Fibroblast of lung (primary cell): ENCODE results near the gene CEP120. TPM values are rescaled to one million over a fixed set of nuclear protein-coding genes. Genes with fewer than 3 reads are reported as not detected.

Experiments used
- DNase-seq, 2 donors: peaks; one replicate each; pipeline versions ENCODE4 v3.0.0 to v3.0.0-alpha.2; 2010; ENCODE audit warnings: low read depth in 2 of 2
- H2AFZ ChIP-seq: 2 replicates; pipeline ENCODE4 v1.5.1; 2012; ENCODE audit warnings: low read length, control low read depth, inconsistent platforms
- H3K27ac ChIP-seq: 2 replicates; pipeline ENCODE4 v1.5.1; 2011; ENCODE audit warnings: low read length, control low read depth; ENCODE audit not compliant: insufficient read depth
- H3K27me3 ChIP-seq: 2 replicates; pipeline ENCODE4 v1.5.1; 2011; ENCODE audit warnings: mild to moderate bottlenecking, low read length; ENCODE audit not compliant: control insufficient read depth, insufficient read depth
- H3K36me3 ChIP-seq: 2 replicates; pipeline ENCODE4 v1.5.1; 2011; ENCODE audit warnings: low read length; ENCODE audit not compliant: control insufficient read depth, insufficient read depth
- H3K4me1 ChIP-seq: 2 replicates; pipeline ENCODE4 v1.5.1; 2011; ENCODE audit warnings: low read length; ENCODE audit not compliant: control insufficient read depth, insufficient read depth; ENCODE audit errors: extremely low read depth
- H3K4me2 ChIP-seq: 2 replicates; pipeline ENCODE4 v1.5.1; 2011; ENCODE audit warnings: low read length, control low read depth; ENCODE audit not compliant: insufficient read depth; ENCODE audit errors: extremely low read depth
- H3K4me3 ChIP-seq, 4 experiments: fragments of 200-600 bp in 1 of 4; sonication (generic) in 1 of 4; replicated peaks in 1 of 4; 2 replicates each; pipeline ENCODE4 v1.5.1; 2011 to 2016; ENCODE audit warnings: low read length in 4 of 4, low read depth in 3 of 4, mild to moderate bottlenecking in 3 of 4, control low read depth in 2 of 4, inconsistent platforms in 1 of 4, mixed read lengths in 1 of 4; ENCODE audit not compliant: insufficient read depth in 1 of 4; ENCODE audit errors: control extremely low read depth in 1 of 4
- H3K79me2 ChIP-seq: 2 replicates; pipeline ENCODE4 v1.5.1; 2012; ENCODE audit warnings: mild to moderate bottlenecking, low read length, inconsistent platforms; ENCODE audit not compliant: control insufficient read depth, insufficient read depth
- H3K9ac ChIP-seq: 2 replicates; pipeline ENCODE4 v1.5.1; 2011; ENCODE audit warnings: mild to moderate bottlenecking, low read length, control low read depth; ENCODE audit not compliant: insufficient read depth
- H3K9me3 ChIP-seq: 2 replicates; pipeline ENCODE4 v1.5.1; 2012; ENCODE audit warnings: low read depth, low read length; ENCODE audit not compliant: control insufficient read depth, insufficient read depth
- H4K20me1 ChIP-seq: 2 replicates; pipeline ENCODE4 v1.5.1; 2011; ENCODE audit warnings: low read length; ENCODE audit not compliant: control insufficient read depth, insufficient read depth; ENCODE audit errors: extremely low read depth
- CTCF ChIP-seq, 2 donors: IDR thresholded peaks in 1 of 2; conservative IDR thresholded peaks in 1 of 2; 1 replicate in 1 of 2; 2 replicates in 1 of 2; pipeline ENCODE4 v1.5.1; 2011 to 2012; ENCODE audit warnings: low read length in 2 of 2, control low read depth in 1 of 2, inconsistent platforms in 1 of 2, low read depth in 1 of 2, mild to moderate bottlenecking in 1 of 2
- EZH2 ChIP-seq: IDR thresholded peaks from 2 replicates; pipeline ENCODE4 v1.5.1; 2012; ENCODE audit warnings: low read length, control low read depth, mild to moderate bottlenecking; ENCODE audit errors: missing control alignments
- polyA plus RNA-seq, 2 donors: library from polyadenylated mRNA; depleted of rRNA in 1 of 2; stranded (reverse) in 1 of 2; unstranded in 1 of 2; fragments of >200 nt; gene quantifications; 2 replicates each; pipeline ENCODE4 v1.2.1, GENCODE V29; 2011 to 2012; ENCODE audit warnings: missing spikeins in 1 of 2
- total RNA-seq: library from RNA; depleted of rRNA; stranded (reverse); fragments of >200 nt; gene quantifications from 2 replicates; pipeline ENCODE4 v1.2.1, GENCODE V29; 2014

Gene CEP120
- total and polyA plus RNA-seq, 2 donors (not counting 1 experiment from before 2014, with no cell fraction given), result 14.8 to 22.3 TPM

GRCh38 chr5:123429993-123430392 lies 6.8 kb upstream of the CEP120 start:
- no peaks in the 10 kb centered on the region for H3K4me1 ChIP-seq
- TF ChIP-seq EZH2 (no peak), CTCF (conservative IDR thresholded peaks at IDR 0.05 in 1 of 2, IDR thresholded peaks at IDR 0.05 in 1 of 2; ENCODE audit: low read depth in 1 of 2, low read length in 2 of 2) (no peak)
- H4K20me1 ChIP-seq, result no peaks in the 10 kb centered on the region
- no peak overlapping the region for H3K4me2 ChIP-seq
- H3K9ac ChIP-seq, result no peak overlapping the region
- H2AFZ ChIP-seq, result no peak overlapping the region
- peak; percentile 87 to 96 for DNase-seq
- no peaks in the 10 kb centered on the region for H3K79me2 ChIP-seq
- H3K4me3 ChIP-seq, result no peak overlapping the region
- no peaks in the 10 kb centered on the region for H3K36me3 ChIP-seq
- H3K9me3 ChIP-seq, result no peaks in the 10 kb centered on the region
- H3K27ac ChIP-seq, result no peak overlapping the region
- H3K27me3 ChIP-seq, result no peaks in the 10 kb centered on the region

GRCh38 chr5:123429221-123429954 lies 6.2 kb upstream of the CEP120 start:
- Histone ChIP-seq H4K20me1 (no peaks in the 10 kb centered on the region), H3K4me1 (no peaks in the 10 kb centered on the region), H3K9me3 (no peaks in the 10 kb centered on the region), H3K4me3 (no peak overlapping the region), H3K79me2 (no peaks in the 10 kb centered on the region), H3K4me2 (no peak overlapping the region), H3K27me3 (no peaks in the 10 kb centered on the region), H2AFZ (no peak overlapping the region), H3K27ac (no peak overlapping the region), H3K9ac (no peak overlapping the region), H3K36me3 (no peaks in the 10 kb centered on the region)
- DNase-seq, result no peak
- TF ChIP-seq CTCF (conservative IDR thresholded peaks at IDR 0.05 in 1 of 2, IDR thresholded peaks at IDR 0.05 in 1 of 2; ENCODE audit: low read depth in 1 of 2, low read length in 2 of 2), result no peak
- TF ChIP-seq EZH2, result no peak

GRCh38 chr5:123428521-123429220 lies 5.5 kb upstream of the CEP120 start:
- DNase-seq, result no peak
- H3K27me3 ChIP-seq, result no peaks in the 10 kb centered on the region
- no peaks in the 10 kb centered on the region for H3K36me3 ChIP-seq
- no peak for TF ChIP-seq EZH2
- no peak for TF ChIP-seq CTCF (conservative IDR thresholded peaks at IDR 0.05 in 1 of 2, IDR thresholded peaks at IDR 0.05 in 1 of 2; ENCODE audit: low read depth in 1 of 2, low read length in 2 of 2)
- H3K9ac ChIP-seq, result no peak overlapping the region
- no peak overlapping the region for H3K4me3 ChIP-seq
- H3K79me2 ChIP-seq, result no peaks in the 10 kb centered on the region
- H3K4me1 ChIP-seq, result no peaks in the 10 kb centered on the region
- no peaks in the 10 kb centered on the region for H3K9me3 ChIP-seq
- H3K27ac ChIP-seq, result no peak overlapping the region
- H4K20me1 ChIP-seq, result no peaks in the 10 kb centered on the region
- no peak overlapping the region for H2AFZ ChIP-seq
- no peak overlapping the region for H3K4me2 ChIP-seq
